ENCODE results near the gene DTNB.

DNA sequence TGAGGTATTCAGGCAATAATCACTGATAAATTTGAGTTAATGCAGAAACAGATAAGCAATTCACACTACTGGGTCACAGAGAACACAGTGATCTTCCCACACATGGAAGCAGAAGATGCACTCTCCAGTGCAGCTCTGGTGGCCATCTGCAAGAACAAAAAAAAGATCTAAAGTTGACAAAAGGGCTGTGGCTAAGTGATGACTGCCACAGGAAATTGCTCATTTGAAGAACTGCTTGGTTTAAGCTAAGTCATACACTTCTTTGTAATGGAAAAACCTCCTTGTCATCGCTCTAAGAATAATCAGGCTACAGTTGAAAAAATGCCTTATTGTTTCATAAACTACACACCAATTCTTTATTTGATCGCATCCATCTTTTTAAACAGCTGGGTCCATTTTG lies 115.1 kb downstream of the DTNB start:
- TF ChIP-seq POLR2AphosphoS5 (IDR thresholded peaks at IDR 0.05; ENCODE audit: low read depth, low read length), result no peak
- TF ChIP-seq TAF1 (IDR thresholded peaks at IDR 0.05; ENCODE audit: borderline replicate concordance, insufficient read depth, low read length), result no peak
- TF ChIP-seq SIN3A (IDR thresholded peaks at IDR 0.05; ENCODE audit: borderline replicate concordance, insufficient read depth, low read length), result no peak
- no peak for TF ChIP-seq REST (IDR thresholded peaks at IDR 0.05; ENCODE audit: insufficient read depth in 1 of 2, low read depth in 2 of 2, low read length in 2 of 2)

All from PFSK-1 (cell line).